Keratinocyte (primary cell): ENCODE measurements around the gene TPCN2. TPM values are rescaled to one million over a fixed set of nuclear protein-coding genes. Genes with fewer than 3 reads are reported as not detected.

ENCODE experiments used
- DNase-seq: peaks from one replicate; pipeline ENCODE4 v3.0.0-alpha.2; 2011; ENCODE audit warnings: low read depth, missing footprints, low spot score
- FAIRE-seq: peaks from 2 replicates; lab custom pipeline; 2011; peaks lifted over from hg19 to GRCh38; lab: Jason Lieb, UNC
- H2AFZ ChIP-seq: 2 replicates; pipeline ENCODE4 v1.6.0; 2012; ENCODE audit warnings: low read length, control low read depth, inconsistent platforms; ENCODE audit not compliant: control insufficient read depth
- H3K27ac ChIP-seq: 2 replicates; pipeline ENCODE4 v1.5.1; 2011; ENCODE audit warnings: low read length; ENCODE audit not compliant: control insufficient read depth, insufficient read depth
- H3K27me3 ChIP-seq: 3 replicates; pipeline ENCODE4 v1.6.0; 2011; ENCODE audit warnings: low read length; ENCODE audit not compliant: control insufficient read depth, insufficient read depth; ENCODE audit errors: extremely low read depth
- H3K36me3 ChIP-seq, 2 experiments: 2 replicates in 1 of 2; 3 replicates in 1 of 2; pipeline ENCODE4 v1.5.1; 2011; ENCODE audit warnings: low read length in 2 of 2, mild to moderate bottlenecking in 1 of 2; ENCODE audit not compliant: control insufficient read depth in 2 of 2, insufficient read depth in 2 of 2; ENCODE audit errors: extremely low read depth in 1 of 2
- H3K4me1 ChIP-seq: 3 replicates; pipeline ENCODE4 v1.5.1; 2011; ENCODE audit warnings: low read length; ENCODE audit not compliant: control insufficient read depth, insufficient read depth; ENCODE audit errors: extremely low read depth
- H3K4me2 ChIP-seq: 3 replicates; pipeline ENCODE4 v1.6.0; 2011; ENCODE audit warnings: low read depth, low read length; ENCODE audit not compliant: control insufficient read depth, insufficient read depth; ENCODE audit errors: extremely low read depth
- H3K4me3 ChIP-seq, 3 experiments: fragments of 200-600 bp in 1 of 3; sonication (generic) in 1 of 3; 2 replicates in 2 of 3; 3 replicates in 1 of 3; pipeline ENCODE4 v1.5.1; 2011 to 2016; ENCODE audit warnings: low read length in 3 of 3, mild to moderate bottlenecking in 3 of 3, control low read depth in 2 of 3, inconsistent platforms in 1 of 3, low read depth in 1 of 3, mixed read lengths in 1 of 3, mixed run types in 1 of 3, moderate library complexity in 1 of 3; ENCODE audit not compliant: control insufficient read depth in 2 of 3, insufficient read depth in 2 of 3; ENCODE audit errors: extremely low read depth in 1 of 3
- H3K79me2 ChIP-seq: 2 replicates; pipeline ENCODE4 v1.6.0; 2012; ENCODE audit warnings: low read length; ENCODE audit not compliant: control insufficient read depth, insufficient read depth
- H3K9ac ChIP-seq: 3 replicates; pipeline ENCODE4 v1.6.0; 2011; ENCODE audit warnings: low read length; ENCODE audit not compliant: control insufficient read depth, insufficient read depth; ENCODE audit errors: extremely low read depth
- H3K9me1 ChIP-seq: 3 replicates; pipeline ENCODE4 v1.6.0; 2011; ENCODE audit warnings: low read length; ENCODE audit not compliant: control insufficient read depth, insufficient read depth; ENCODE audit errors: extremely low read depth
- H3K9me3 ChIP-seq: 2 replicates; pipeline ENCODE4 v1.5.1; 2012; ENCODE audit warnings: low read depth, low read length; ENCODE audit not compliant: control insufficient read depth
- H4K20me1 ChIP-seq: 3 replicates; pipeline ENCODE4 v1.6.0; 2011; ENCODE audit warnings: low read length; ENCODE audit not compliant: control insufficient read depth, insufficient read depth; ENCODE audit errors: extremely low read depth
- EZH2 ChIP-seq: IDR thresholded peaks from one replicate; pipeline ENCODE4 v1.6.1; 2012; ENCODE audit warnings: inconsistent platforms, mild to moderate bottlenecking, low read length, moderate library complexity
- dilution Hi-C: fragments of 300-500 bp; cut with MboI; formaldehyde crosslinking; loops from one replicate; pipeline ENCODE4 v1.7.0; 2020; ENCODE audit warnings: low sequenced_read_pairs; ENCODE audit not compliant: extremely low pct_ligation_motif_present
- polyA plus RNA-seq, 5 experiments: library from polyadenylated mRNA; depleted of rRNA in 3 of 5; stranded (reverse) in 3 of 5; stranded (forward) in 1 of 5; unstranded in 1 of 5; fragments of >200 nt; gene quantifications; 1 replicate in 1 of 5; 2 replicates in 3 of 5; 3 replicates in 1 of 5; pipeline versions ENCODE4 v1.2.1 to v1.2.3, GENCODE V29; 2011 to 2012; ENCODE audit warnings: missing spikeins in 2 of 5, low read depth in 1 of 5, low replicate concordance in 1 of 5
- TF ChIP-seq, protein P1 (sequence below), 3 experiments: IDR thresholded peaks in 1 of 3; conservative IDR thresholded peaks in 1 of 3; optimal IDR thresholded peaks in 1 of 3; 2 replicates in 2 of 3; 3 replicates in 1 of 3; pipeline versions ENCODE3 to v1.5.1; 2011; ENCODE audit warnings: low read length in 3 of 3, mild to moderate bottlenecking in 3 of 3, moderate library complexity in 2 of 3, control low read depth in 1 of 3, inconsistent platforms in 1 of 3; ENCODE audit not compliant: insufficient read depth in 2 of 3; ENCODE audit errors: extremely low read depth in 1 of 3

The TPCN2 gene
- polyA plus RNA-seq, 1 donor (not counting 4 experiments of a cell fraction or from before 2014, with no cell fraction given) = 7.7 TPM

DNA sequence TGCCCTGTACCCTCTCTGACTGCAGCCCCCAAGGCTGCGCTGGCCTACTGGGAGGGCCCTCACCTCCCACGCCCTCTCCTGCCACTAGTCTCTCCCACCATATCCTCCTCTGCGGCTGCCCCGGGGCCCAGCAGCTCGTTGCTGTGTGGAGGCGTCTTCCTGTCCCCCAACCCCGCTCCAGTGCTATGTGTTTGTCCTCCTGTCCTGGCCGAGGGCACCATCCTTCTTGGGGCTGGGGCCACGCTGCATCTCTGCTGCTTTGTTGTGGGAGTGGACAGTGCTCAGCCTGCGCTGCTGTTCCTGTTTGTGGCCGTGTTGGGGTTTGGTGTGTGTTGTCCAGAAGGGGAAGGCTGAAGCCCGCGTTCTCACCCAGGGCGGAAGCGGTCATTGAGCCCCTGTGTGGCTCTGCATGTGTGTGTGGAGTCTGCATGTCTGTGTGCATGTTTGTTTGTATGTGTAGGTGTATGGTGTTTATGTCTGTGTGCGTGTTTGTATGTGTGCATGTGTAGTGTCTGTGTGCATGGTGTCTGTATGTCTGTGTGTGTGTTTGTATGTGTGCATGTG is 15.7 kb downstream of the TPCN2 start:
- no peak overlapping the region for H3K4me2 ChIP-seq
- H4K20me1 ChIP-seq = no peaks in the 10 kb centered on the region
- H2AFZ ChIP-seq = no peak overlapping the region
- FAIRE-seq = no peak
- H3K36me3 ChIP-seq = peaks cover 0 to 35% of the 10 kb centered on the region in 2 experiments
- no peak overlapping the region for H3K4me3 ChIP-seq
- peaks cover 9% of the 10 kb centered on the region for H3K79me2 ChIP-seq
- no peak overlapping the region for H3K9ac ChIP-seq
- DNase-seq = no peak
- no peaks in the 10 kb centered on the region for H3K9me3 ChIP-seq
- no peaks in the 10 kb centered on the region for H3K9me1 ChIP-seq
- TF ChIP-seq EZH2 = no peak
- TF ChIP-seq, protein P1, sequence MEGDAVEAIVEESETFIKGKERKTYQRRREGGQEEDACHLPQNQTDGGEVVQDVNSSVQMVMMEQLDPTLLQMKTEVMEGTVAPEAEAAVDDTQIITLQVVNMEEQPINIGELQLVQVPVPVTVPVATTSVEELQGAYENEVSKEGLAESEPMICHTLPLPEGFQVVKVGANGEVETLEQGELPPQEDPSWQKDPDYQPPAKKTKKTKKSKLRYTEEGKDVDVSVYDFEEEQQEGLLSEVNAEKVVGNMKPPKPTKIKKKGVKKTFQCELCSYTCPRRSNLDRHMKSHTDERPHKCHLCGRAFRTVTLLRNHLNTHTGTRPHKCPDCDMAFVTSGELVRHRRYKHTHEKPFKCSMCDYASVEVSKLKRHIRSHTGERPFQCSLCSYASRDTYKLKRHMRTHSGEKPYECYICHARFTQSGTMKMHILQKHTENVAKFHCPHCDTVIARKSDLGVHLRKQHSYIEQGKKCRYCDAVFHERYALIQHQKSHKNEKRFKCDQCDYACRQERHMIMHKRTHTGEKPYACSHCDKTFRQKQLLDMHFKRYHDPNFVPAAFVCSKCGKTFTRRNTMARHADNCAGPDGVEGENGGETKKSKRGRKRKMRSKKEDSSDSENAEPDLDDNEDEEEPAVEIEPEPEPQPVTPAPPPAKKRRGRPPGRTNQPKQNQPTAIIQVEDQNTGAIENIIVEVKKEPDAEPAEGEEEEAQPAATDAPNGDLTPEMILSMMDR (optimal IDR thresholded peaks at IDR 0.05 in 1 of 3, IDR thresholded peaks at IDR 0.05 in 1 of 3, conservative IDR thresholded peaks at IDR 0.05 in 1 of 3; ENCODE audit: extremely low read depth in 1 of 3, insufficient read depth in 2 of 3, low read length in 3 of 3) = no peak
- H3K27ac ChIP-seq = no peak overlapping the region
- dilution Hi-C loops = no loop called here
- H3K4me1 ChIP-seq = no peaks in the 10 kb centered on the region
- no peaks in the 10 kb centered on the region for H3K27me3 ChIP-seq

DNA sequence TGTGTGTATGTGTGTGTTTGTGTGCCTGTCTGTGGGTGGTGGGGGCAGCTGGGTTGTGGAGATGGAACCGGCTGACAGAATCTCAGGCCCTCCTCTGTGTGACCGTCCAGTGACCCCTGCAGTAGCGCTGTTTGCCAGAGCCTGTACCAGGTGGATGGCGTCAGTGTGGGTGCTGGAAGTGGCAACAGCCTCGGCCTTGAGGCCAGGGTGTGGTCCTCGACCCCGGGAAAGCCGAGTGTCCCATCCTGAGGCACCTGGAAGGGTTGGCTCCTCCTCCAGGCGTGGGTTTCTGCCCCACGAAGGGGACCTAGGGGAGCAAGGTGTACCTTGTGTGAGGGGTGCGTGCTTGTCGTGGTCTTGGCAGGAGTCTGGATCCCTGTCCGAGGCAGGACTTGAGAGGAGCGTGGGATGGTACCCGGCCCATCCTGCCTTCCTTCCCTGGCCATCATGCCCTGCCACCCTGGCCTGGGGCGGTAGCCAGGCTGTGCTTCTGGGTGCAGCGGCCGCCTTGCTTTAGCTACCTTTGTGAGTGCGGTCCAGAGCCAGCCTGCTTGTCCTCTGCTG is 16.5 kb downstream of the TPCN2 start:
- Histone ChIP-seq H3K9ac (no peak overlapping the region), H3K36me3 (peaks cover 0 to 28% of the 10 kb centered on the region in 2 experiments), H3K4me3 (no peak overlapping the region), H3K4me1 (no peaks in the 10 kb centered on the region), H3K4me2 (no peak overlapping the region), H4K20me1 (no peaks in the 10 kb centered on the region), H2AFZ (no peak overlapping the region), H3K27me3 (no peaks in the 10 kb centered on the region), H3K27ac (no peak overlapping the region), H3K9me3 (no peaks in the 10 kb centered on the region), H3K9me1 (no peaks in the 10 kb centered on the region), H3K79me2 (peaks cover 5% of the 10 kb centered on the region)
- FAIRE-seq = no peak
- dilution Hi-C loops = no loop called here
- TF ChIP-seq, protein P1 (optimal IDR thresholded peaks at IDR 0.05 in 1 of 3, IDR thresholded peaks at IDR 0.05 in 1 of 3, conservative IDR thresholded peaks at IDR 0.05 in 1 of 3; ENCODE audit: extremely low read depth in 1 of 3, insufficient read depth in 2 of 3, low read length in 3 of 3) = no peak
- no peak for TF ChIP-seq EZH2
- no peak for DNase-seq
